Measurements from ENCODE around the gene TP63. TPM values are rescaled to one million over a fixed set of nuclear protein-coding genes. Genes with fewer than 3 reads are reported as not detected.
"Not testable (repeated sequence)": the region's sequence is repeated elsewhere in the genome, so short reads cannot be mapped to it uniquely, and the experiment has no call there.

TP63 gene
- total RNA-seq, 2 experiments from 2014 or later: 0.58 to 1.1 TPM

- Mint-ChIP-seq H3K4me1 (peaks cover 25% of the 10 kb centered on the region), H3K27ac (no peak overlapping the region), H3K27me3 (no peaks in the 10 kb centered on the region), H3K36me3 (no peaks in the 10 kb centered on the region), H3K9me3 (ENCODE audit: low read depth) (no peaks in the 10 kb centered on the region), H3K4me3 (no peak overlapping the region)
- ATAC-seq (no peak), DNase-seq (no peak)
- CTCF ChIA-PET: no interaction called here
These were observed 1.1 kb downstream of the TP63 start for GRCh38 chr3:189632242-189632641.

- no peaks in the 10 kb centered on the region for H3K9me3 Mint-ChIP-seq (ENCODE audit: low read depth)
- H3K27ac Mint-ChIP-seq: no peak overlapping the region
- ATAC-seq (no peak), DNase-seq (no peak)
- no peaks in the 10 kb centered on the region for H3K36me3 Mint-ChIP-seq
- no peaks in the 10 kb centered on the region for H3K27me3 Mint-ChIP-seq
- CTCF ChIA-PET: no interaction called here
- H3K4me1 Mint-ChIP-seq: peaks cover 17% of the 10 kb centered on the region
- H3K4me3 Mint-ChIP-seq: no peak overlapping the region
These were observed 4.2 kb downstream of the TP63 start for GRCh38 chr3:189635339-189635738.

- Mint-ChIP-seq H3K4me3 (no peak overlapping the region), H3K27me3 (no peaks in the 10 kb centered on the region), H3K36me3 (no peaks in the 10 kb centered on the region), H3K9me3 (ENCODE audit: low read depth) (no peaks in the 10 kb centered on the region), H3K27ac (no peak overlapping the region), H3K4me1 (peaks cover 11% of the 10 kb centered on the region)
- no peak for ATAC-seq
- no peak for DNase-seq
- CTCF ChIA-PET: no interaction called here
These were observed 4.9 kb downstream of the TP63 start for GRCh38 chr3:189636048-189636447.

GRCh38 chr3:189637750-189638149 is 6.6 kb downstream of the TP63 start:
- Mint-ChIP-seq H3K4me3 (no peak overlapping the region), H3K27me3 (no peaks in the 10 kb centered on the region), H3K36me3 (no peaks in the 10 kb centered on the region), H3K9me3 (ENCODE audit: low read depth) (no peaks in the 10 kb centered on the region), H3K4me1 (no peaks in the 10 kb centered on the region), H3K27ac (no peak overlapping the region)
- DNase-seq: no peak
- no peak for ATAC-seq
- CTCF ChIA-PET: interaction anchor here (1.5 kb wide), 1 partner anchor 365 kb away, joined by 3 read pairs; no protein-coding TSS in a partner anchor

- Mint-ChIP-seq H3K9me3 (ENCODE audit: low read depth) (no peaks in the 10 kb centered on the region), H3K36me3 (peaks cover 2% of the 10 kb centered on the region), H3K27me3 (peaks cover 2% of the 10 kb centered on the region), H3K27ac (no peak overlapping the region), H3K4me1 (peaks cover 2% of the 10 kb centered on the region), H3K4me3 (no peak overlapping the region)
- ATAC-seq (no peak), DNase-seq (no peak)
- CTCF ChIA-PET: interaction anchor here (1.5 to 1.6 kb wide), 2 partner anchors 309 to 366 kb away, joined by 3 read pairs; no protein-coding TSS in a partner anchor
These were observed 7.3 kb downstream of the TP63 start for GRCh38 chr3:189638276-189639031.

GRCh38 chr3:189641776-189642175 is 10.6 kb downstream of the TP63 start:
- Mint-ChIP-seq H3K27ac (no peak overlapping the region), H3K36me3 (peaks cover 3% of the 10 kb centered on the region), H3K9me3 (ENCODE audit: low read depth) (no peaks in the 10 kb centered on the region), H3K27me3 (peaks cover 2% of the 10 kb centered on the region), H3K4me1 (peaks cover 3% of the 10 kb centered on the region), H3K4me3 (no peak overlapping the region)
- CTCF ChIA-PET: no interaction called here
- DNase-seq (no peak), ATAC-seq (peak; percentile 49)

- Mint-ChIP-seq H3K27ac (no peak overlapping the region), H3K36me3 (peaks cover 5% of the 10 kb centered on the region), H3K4me3 (no peak overlapping the region), H3K4me1 (peaks cover 3% of the 10 kb centered on the region), H3K9me3 (ENCODE audit: low read depth) (no peaks in the 10 kb centered on the region), H3K27me3 (peaks cover 2% of the 10 kb centered on the region)
- CTCF ChIA-PET: no interaction called here
- ATAC-seq: no peak
- no peak for DNase-seq
These were observed 15.8 kb downstream of the TP63 start for GRCh38 chr3:189646853-189647542.

- CTCF ChIA-PET: interaction anchor here (1.8 kb wide), 1 partner anchor 21 kb away, joined by 5 read pairs; the partner anchor contains the start of gene TP63
- DNase-seq (no peak), ATAC-seq (no peak)
- Mint-ChIP-seq H3K27ac (no peak overlapping the region), H3K4me3 (no peak overlapping the region), H3K9me3 (ENCODE audit: low read depth) (peaks cover 3% of the 10 kb centered on the region), H3K36me3 (peaks cover 3% of the 10 kb centered on the region), H3K4me1 (no peaks in the 10 kb centered on the region), H3K27me3 (no peaks in the 10 kb centered on the region)
These were observed 20.9 kb downstream of the TP63 start for GRCh38 chr3:189652042-189652441.

GRCh38 chr3:189655617-189656016 is 24.4 kb downstream of the TP63 start:
- peaks cover 2% of the 10 kb centered on the region for H3K36me3 Mint-ChIP-seq
- CTCF ChIA-PET: interaction anchor here (1.0 kb wide), 1 partner anchor 12 kb away, joined by 3 read pairs; no protein-coding TSS in a partner anchor
- no peaks in the 10 kb centered on the region for H3K4me1 Mint-ChIP-seq
- peaks cover 3% of the 10 kb centered on the region for H3K9me3 Mint-ChIP-seq (ENCODE audit: low read depth)
- no peak overlapping the region for H3K27ac Mint-ChIP-seq
- no peaks in the 10 kb centered on the region for H3K27me3 Mint-ChIP-seq
- ATAC-seq (no peak), DNase-seq (no peak)
- H3K4me3 Mint-ChIP-seq: no peak overlapping the region

- H3K4me3 Mint-ChIP-seq: no peak overlapping the region
- CTCF ChIA-PET: no interaction called here
- ATAC-seq (no peak), DNase-seq (no peak)
- H3K4me1 Mint-ChIP-seq: no peaks in the 10 kb centered on the region
- peaks cover 4% of the 10 kb centered on the region for H3K27me3 Mint-ChIP-seq
- H3K9me3 Mint-ChIP-seq (ENCODE audit: low read depth): peaks cover 3% of the 10 kb centered on the region
- no peak overlapping the region for H3K27ac Mint-ChIP-seq
- no peaks in the 10 kb centered on the region for H3K36me3 Mint-ChIP-seq
These were observed 28.4 kb downstream of the TP63 start for GRCh38 chr3:189659571-189659970.

GRCh38 chr3:189664311-189664710 is 33.1 kb downstream of the TP63 start:
- Mint-ChIP-seq H3K36me3 (no peaks in the 10 kb centered on the region), H3K27me3 (peaks cover 4% of the 10 kb centered on the region), H3K27ac (no peak overlapping the region), H3K9me3 (ENCODE audit: low read depth) (no peaks in the 10 kb centered on the region), H3K4me3 (no peak overlapping the region), H3K4me1 (no peaks in the 10 kb centered on the region)
- CTCF ChIA-PET: no interaction called here
- DNase-seq (no peak), ATAC-seq (no peak)

GRCh38 chr3:189672346-189672745 is 41.2 kb downstream of the TP63 start:
- H3K4me3 Mint-ChIP-seq, CTCF ChIA-PET, ATAC-seq: not testable (repeated sequence)

GRCh38 chr3:189673535-189673934 is 42.3 kb downstream of the TP63 start:
- no peak overlapping the region for H3K4me3 Mint-ChIP-seq
- DNase-seq (no peak), ATAC-seq (no peak)
- no peaks in the 10 kb centered on the region for H3K36me3 Mint-ChIP-seq
- CTCF ChIA-PET: no interaction called here
- H3K27ac Mint-ChIP-seq: no peak overlapping the region
- H3K9me3 Mint-ChIP-seq (ENCODE audit: low read depth): peaks cover 4% of the 10 kb centered on the region
- peaks cover 7% of the 10 kb centered on the region for H3K27me3 Mint-ChIP-seq
- no peaks in the 10 kb centered on the region for H3K4me1 Mint-ChIP-seq

More at GRCh38 chr3:189672346-189672745, 41.2 kb downstream of the TP63 start:
- not testable (repeated sequence) for H3K27ac Mint-ChIP-seq; H3K4me1 Mint-ChIP-seq; H3K9me3 Mint-ChIP-seq (ENCODE audit: low read depth); DNase-seq; H3K27me3 Mint-ChIP-seq; H3K36me3 Mint-ChIP-seq
